Loucy (cell line): ENCODE data around the gene CRNN.

Source experiments
- EZH2phosphoT487 ChIP-seq: fragments of 200-600 bp; IDR thresholded peaks from 2 replicates; pipeline ENCODE4 v1.6.1; 2018; ENCODE audit warnings: antibody characterized with exemption, mild to moderate bottlenecking, moderate library complexity, borderline replicate concordance
- TF ChIP-seq, protein P1 (sequence below): fragments of 200-600 bp; sonication (generic); conservative IDR thresholded peaks from 2 replicates; pipeline ENCODE4 v1.5.1; 2014; ENCODE audit warnings: mild to moderate bottlenecking, antibody characterized with exemption, low read length

DNA sequence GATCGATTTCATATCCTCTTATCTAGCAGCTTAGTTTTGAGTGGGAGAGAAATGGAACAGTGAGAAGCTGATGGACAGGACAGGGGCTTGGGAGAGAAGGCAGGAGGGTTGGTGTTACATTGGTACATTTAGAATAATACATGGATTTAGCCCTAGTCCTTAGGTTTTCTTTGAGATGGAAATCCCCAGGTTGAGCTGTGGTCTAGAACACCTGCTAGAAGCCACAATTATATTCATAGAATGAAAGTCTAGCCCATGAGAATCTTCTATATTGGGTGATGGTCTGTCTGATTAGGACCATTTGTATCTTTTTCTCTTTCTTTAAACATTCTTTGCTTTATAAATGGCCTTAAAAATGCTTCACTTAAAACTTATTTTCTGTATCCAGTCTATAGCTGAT, 19.9 kb downstream of the CRNN start:
- TF ChIP-seq, protein P1, sequence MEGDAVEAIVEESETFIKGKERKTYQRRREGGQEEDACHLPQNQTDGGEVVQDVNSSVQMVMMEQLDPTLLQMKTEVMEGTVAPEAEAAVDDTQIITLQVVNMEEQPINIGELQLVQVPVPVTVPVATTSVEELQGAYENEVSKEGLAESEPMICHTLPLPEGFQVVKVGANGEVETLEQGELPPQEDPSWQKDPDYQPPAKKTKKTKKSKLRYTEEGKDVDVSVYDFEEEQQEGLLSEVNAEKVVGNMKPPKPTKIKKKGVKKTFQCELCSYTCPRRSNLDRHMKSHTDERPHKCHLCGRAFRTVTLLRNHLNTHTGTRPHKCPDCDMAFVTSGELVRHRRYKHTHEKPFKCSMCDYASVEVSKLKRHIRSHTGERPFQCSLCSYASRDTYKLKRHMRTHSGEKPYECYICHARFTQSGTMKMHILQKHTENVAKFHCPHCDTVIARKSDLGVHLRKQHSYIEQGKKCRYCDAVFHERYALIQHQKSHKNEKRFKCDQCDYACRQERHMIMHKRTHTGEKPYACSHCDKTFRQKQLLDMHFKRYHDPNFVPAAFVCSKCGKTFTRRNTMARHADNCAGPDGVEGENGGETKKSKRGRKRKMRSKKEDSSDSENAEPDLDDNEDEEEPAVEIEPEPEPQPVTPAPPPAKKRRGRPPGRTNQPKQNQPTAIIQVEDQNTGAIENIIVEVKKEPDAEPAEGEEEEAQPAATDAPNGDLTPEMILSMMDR: no peak
- no peak for TF ChIP-seq EZH2phosphoT487
